ENCODE measurements around the gene GIPC1.

GIPC1 gene

DNA sequence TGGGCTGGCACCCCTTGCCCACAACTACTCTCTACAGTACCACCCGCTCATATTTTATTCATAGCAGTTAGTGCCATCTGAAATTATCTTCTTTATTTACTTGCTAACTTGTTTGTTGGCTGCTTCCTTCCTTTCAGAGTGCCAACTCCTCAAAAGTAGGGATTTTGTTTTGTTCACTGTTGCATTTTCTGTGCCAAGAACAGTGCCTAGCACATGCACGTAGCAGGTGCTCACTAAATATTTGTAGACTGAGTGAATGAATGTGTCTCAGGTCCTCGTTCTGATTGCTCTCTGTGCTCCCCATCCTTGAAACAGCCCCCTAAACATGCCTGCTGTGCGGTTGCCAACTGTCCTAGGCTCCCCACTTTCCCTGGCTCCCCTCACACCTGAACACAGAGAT lies 1.5 kb downstream of the GIPC1 start:
- no peaks in the 10 kb centered on the region for H3K9me3 ChIP-seq (ENCODE audit: control insufficient read depth, insufficient read depth, low read length)
- 0 out of 2 replicates have a peak overlapping the region, but pooled peaks have one; percentile 6 for H3K9ac ChIP-seq (ENCODE audit: low read depth, low read length)
- peaks cover 11% of the 10 kb centered on the region for H3K4me1 ChIP-seq (ENCODE audit: insufficient read depth, low read length)
- H3K36me3 ChIP-seq (ENCODE audit: insufficient read depth, low read length) = no peaks in the 10 kb centered on the region

- Histone ChIP-seq H3K36me3 (ENCODE audit: insufficient read depth, low read length) (no peaks in the 10 kb centered on the region; the same call in 1 of the 2 replicates), H3K9me3 (ENCODE audit: control insufficient read depth, insufficient read depth, low read length) (no peaks in the 10 kb centered on the region), H3K9ac (ENCODE audit: low read depth, low read length) (no peak overlapping the region), H3K4me1 (ENCODE audit: insufficient read depth, low read length) (peaks cover 11% of the 10 kb centered on the region)
Measured at GRCh38 chr19:14492756-14493337, 3.1 kb downstream of the GIPC1 start.

- no peaks in the 10 kb centered on the region for H3K9me3 ChIP-seq (ENCODE audit: control insufficient read depth, insufficient read depth, low read length)
- no peaks in the 10 kb centered on the region for H3K4me1 ChIP-seq (ENCODE audit: insufficient read depth, low read length)
- no peaks in the 10 kb centered on the region; the same call in none of the 2 replicates for H3K36me3 ChIP-seq (ENCODE audit: insufficient read depth, low read length)
- no peak overlapping the region for H3K9ac ChIP-seq (ENCODE audit: low read depth, low read length)
Measured at GRCh38 chr19:14487370-14488125, 8.4 kb downstream of the GIPC1 start.

DNA sequence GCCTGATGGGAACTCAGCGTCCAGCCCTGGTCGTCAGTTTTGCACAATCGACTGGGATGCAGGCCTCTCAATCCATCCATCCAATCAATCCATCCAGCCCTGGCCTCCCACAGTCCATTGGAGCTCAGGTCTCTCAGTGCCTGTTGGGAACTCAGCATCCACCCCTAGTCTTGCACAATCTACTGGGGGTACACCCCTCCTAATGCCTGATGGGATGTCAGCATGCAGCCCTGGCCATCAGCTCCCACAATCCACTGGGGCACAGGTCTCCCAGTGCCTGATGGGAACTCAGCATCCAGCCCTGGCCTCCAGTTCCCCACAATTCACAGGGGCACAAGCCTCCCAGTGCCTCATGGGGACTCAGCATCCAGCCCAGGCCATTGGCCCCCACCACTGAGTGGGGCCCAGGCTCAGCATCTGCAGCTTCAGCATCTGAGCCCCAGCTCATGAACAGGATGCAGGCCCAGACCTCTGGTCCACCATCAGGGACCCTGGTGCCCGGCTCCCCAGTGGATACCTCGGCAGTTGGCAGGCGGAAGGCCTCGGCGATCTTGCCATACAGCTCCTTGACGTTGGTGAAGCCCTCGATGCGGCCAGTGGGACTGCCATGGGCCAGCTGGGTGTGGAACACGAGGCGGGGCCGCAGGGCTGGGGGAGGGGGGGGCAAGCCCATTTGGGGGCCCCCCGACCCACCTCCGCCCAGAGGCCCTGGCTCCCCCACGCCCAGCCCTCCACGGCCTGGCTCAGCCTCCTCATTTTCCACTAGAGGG lies 13.6 kb downstream of the GIPC1 start:
- Histone ChIP-seq H3K9me3 (ENCODE audit: control insufficient read depth, insufficient read depth, low read length) (no peaks in the 10 kb centered on the region), H3K36me3 (ENCODE audit: insufficient read depth, low read length) (peaks cover 6% of the 10 kb centered on the region), H3K4me1 (ENCODE audit: insufficient read depth, low read length) (peaks cover 3% of the 10 kb centered on the region; the same call in 1 of the 2 replicates), H3K9ac (ENCODE audit: low read depth, low read length) (no peak overlapping the region)

DNA sequence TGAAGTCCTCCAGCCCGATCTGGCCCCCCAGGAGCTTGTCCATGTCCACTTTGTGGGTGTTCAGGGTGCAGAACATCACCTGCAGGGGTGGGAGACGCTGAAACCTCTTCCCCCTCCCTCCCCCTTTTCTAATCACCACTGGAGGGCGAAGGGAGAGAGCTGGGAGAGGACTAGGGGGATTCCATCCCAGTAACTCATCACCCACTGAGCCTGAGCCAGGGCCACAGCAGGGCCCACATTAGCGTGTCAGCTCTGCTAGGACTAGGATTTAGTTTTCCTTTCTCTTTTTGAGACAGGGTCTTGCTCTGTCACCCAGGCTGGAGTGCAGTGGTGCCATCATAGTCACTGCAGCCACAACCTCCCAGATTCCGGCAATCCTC lies 15.2 kb downstream of the GIPC1 start:
- Histone ChIP-seq H3K4me1 (ENCODE audit: insufficient read depth, low read length) (peaks cover 12% of the 10 kb centered on the region), H3K9ac (ENCODE audit: low read depth, low read length) (no peak overlapping the region), H3K9me3 (ENCODE audit: control insufficient read depth, insufficient read depth, low read length) (no peaks in the 10 kb centered on the region), H3K36me3 (ENCODE audit: insufficient read depth, low read length) (peaks cover 6% of the 10 kb centered on the region; the same call in 1 of the 2 replicates)

DNA sequence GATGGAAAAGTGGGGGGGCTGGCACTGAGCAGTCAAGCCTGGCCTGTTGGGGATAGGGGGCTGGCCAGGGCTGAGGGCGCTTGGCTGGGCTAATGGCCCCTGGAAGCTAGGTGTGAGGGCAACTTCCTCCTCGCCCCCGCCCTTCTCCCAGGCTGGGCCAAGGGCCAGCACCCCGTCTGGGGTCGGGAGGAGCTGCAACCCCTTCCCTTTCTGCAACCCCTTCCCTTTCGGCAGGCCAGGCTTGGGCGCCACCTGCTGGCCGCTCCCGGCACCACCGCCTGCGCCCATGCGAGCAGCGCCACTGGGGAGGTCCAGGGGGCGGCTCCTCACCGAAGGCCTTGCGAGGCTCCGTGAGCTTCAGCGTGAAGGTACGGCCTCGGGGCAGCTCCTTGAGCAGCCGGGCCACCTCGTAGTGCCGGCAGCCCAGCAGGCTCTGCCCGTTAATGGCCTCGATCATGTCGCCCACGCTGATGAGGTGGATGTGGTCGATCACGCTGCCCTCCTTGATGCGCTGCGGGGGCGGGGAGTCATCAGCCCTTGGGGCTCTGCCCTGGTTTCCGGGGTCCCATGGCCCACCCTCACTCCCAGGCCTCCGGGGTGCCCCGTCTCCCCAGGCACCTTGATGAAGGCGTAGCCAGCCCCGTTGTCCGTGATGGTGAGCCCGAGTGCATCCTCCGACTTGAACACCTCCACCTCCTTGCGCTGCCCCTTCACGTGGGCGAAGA lies 15.8 kb downstream of the GIPC1 start:
- H3K4me1 ChIP-seq (ENCODE audit: insufficient read depth, low read length) = peaks cover 14% of the 10 kb centered on the region

GRCh38 chr19:14479309-14479974 lies 16.5 kb downstream of the GIPC1 start:
- H3K9ac ChIP-seq (ENCODE audit: low read depth, low read length) = no peak overlapping the region
- H3K36me3 ChIP-seq (ENCODE audit: insufficient read depth, low read length) = peaks cover 6% of the 10 kb centered on the region; the same call in 1 of the 2 replicates
- no peaks in the 10 kb centered on the region for H3K9me3 ChIP-seq (ENCODE audit: control insufficient read depth, insufficient read depth, low read length)
- H3K4me1 ChIP-seq (ENCODE audit: insufficient read depth, low read length) = peaks cover 19% of the 10 kb centered on the region

More for the DNA sequence above, 15.8 kb downstream of the GIPC1 start:
- H3K9ac ChIP-seq (ENCODE audit: low read depth, low read length) = no peak overlapping the region
- H3K36me3 ChIP-seq (ENCODE audit: insufficient read depth, low read length) = peaks cover 6% of the 10 kb centered on the region; the same call in 1 of the 2 replicates
- no peaks in the 10 kb centered on the region for H3K9me3 ChIP-seq (ENCODE audit: control insufficient read depth, insufficient read depth, low read length)

- Histone ChIP-seq H3K4me1 (ENCODE audit: insufficient read depth, low read length) (peaks cover 19% of the 10 kb centered on the region), H3K9ac (ENCODE audit: low read depth, low read length) (no peak overlapping the region), H3K9me3 (ENCODE audit: control insufficient read depth, insufficient read depth, low read length) (no peaks in the 10 kb centered on the region), H3K36me3 (ENCODE audit: insufficient read depth, low read length) (peaks cover 6% of the 10 kb centered on the region; the same call in 1 of the 2 replicates)
Measured at GRCh38 chr19:14478113-14478545, 17.8 kb downstream of the GIPC1 start.

GRCh38 chr19:14477418-14478112 lies 18.4 kb downstream of the GIPC1 start:
- peaks cover 19% of the 10 kb centered on the region for H3K4me1 ChIP-seq (ENCODE audit: insufficient read depth, low read length)
- H3K9me3 ChIP-seq (ENCODE audit: control insufficient read depth, insufficient read depth, low read length) = no peaks in the 10 kb centered on the region
- peaks cover 6% of the 10 kb centered on the region; the same call in 1 of the 2 replicates for H3K36me3 ChIP-seq (ENCODE audit: insufficient read depth, low read length)
- no peak overlapping the region for H3K9ac ChIP-seq (ENCODE audit: low read depth, low read length)

- Histone ChIP-seq H3K9ac (ENCODE audit: low read depth, low read length) (no peak overlapping the region), H3K4me1 (ENCODE audit: insufficient read depth, low read length) (peaks cover 19% of the 10 kb centered on the region), H3K9me3 (ENCODE audit: control insufficient read depth, insufficient read depth, low read length) (no peaks in the 10 kb centered on the region), H3K36me3 (ENCODE audit: insufficient read depth, low read length) (peaks cover 6% of the 10 kb centered on the region; the same call in 1 of the 2 replicates)
Measured at GRCh38 chr19:14476673-14477401, 19.1 kb downstream of the GIPC1 start.

- H3K4me1 ChIP-seq (ENCODE audit: insufficient read depth, low read length) = peaks cover 19% of the 10 kb centered on the region
- H3K9ac ChIP-seq (ENCODE audit: low read depth, low read length) = no peak overlapping the region
- H3K9me3 ChIP-seq (ENCODE audit: control insufficient read depth, insufficient read depth, low read length) = no peaks in the 10 kb centered on the region
- H3K36me3 ChIP-seq (ENCODE audit: insufficient read depth, low read length) = peaks cover 6% of the 10 kb centered on the region; the same call in 1 of the 2 replicates
Measured at GRCh38 chr19:14476327-14476672, 19.6 kb downstream of the GIPC1 start.

DNA sequence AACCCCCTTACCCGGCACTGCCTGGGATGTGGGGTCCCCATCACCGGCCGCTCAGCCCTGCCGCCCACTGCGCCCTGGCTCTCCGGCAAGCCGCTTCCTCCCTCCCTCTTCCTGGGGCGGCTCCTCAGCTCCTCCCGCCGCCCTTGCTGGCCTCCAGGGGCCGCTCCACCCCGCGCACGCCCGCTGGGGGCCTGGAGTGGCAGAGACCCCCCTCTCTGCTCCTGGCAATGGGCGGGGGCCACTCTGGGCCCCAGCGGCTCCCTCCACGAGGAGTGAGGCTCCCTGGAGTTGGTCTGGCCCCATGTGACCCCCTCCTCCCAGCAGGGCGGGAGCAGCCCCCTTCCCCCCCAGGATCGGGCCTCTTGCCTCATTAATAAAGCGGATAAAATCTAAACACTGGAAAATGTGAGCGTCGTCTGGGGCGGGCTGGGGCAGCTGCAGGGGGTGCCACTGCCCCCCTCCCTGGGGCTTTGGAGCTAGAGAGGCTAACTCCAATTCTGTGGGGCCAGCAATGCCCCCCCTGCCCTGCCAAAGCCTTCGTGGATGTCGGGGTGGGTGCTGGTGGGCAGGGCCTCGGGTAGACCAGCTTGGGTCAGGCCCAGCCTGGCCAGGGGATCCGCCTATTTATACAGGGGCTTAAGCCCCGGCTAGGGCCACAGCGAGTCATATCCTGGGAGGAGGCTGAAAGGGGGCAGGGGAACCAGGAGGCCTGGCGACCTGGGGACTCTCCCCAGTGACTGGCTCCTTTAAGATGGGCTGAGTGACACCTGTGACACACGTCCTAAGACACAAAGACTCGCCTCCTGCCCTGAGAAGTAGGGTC lies 20.5 kb downstream of the GIPC1 start, which contains the start of gene PTGER1:
TSS of gene PTGER1 (minus strand) at position 104 of the 823 bp plus-strand sequence. CDS start 1,034 bp downstream, outside the sequence.
- Histone ChIP-seq H3K9ac (ENCODE audit: low read depth, low read length) (peak within 1 kb of the TSS; percentile 28), H3K4me1 (ENCODE audit: insufficient read depth, low read length) (peaks cover 19% of the 10 kb centered on the region), H3K9me3 (ENCODE audit: control insufficient read depth, insufficient read depth, low read length) (no peaks in the 10 kb centered on the region), H3K36me3 (ENCODE audit: insufficient read depth, low read length) (peaks cover 6% of the 10 kb centered on the region; the same call in 1 of the 2 replicates)
